IPS-11a (cell line): ENCODE results near the gene LSAMP.
A peak's percentile ranks its signal among the peaks of the same experiment; 100 is the strongest.

Experiments
- H3K4me3 ChIP-seq: one replicate; pipeline ENCODE4 v1.5.1; 2013; ENCODE audit warnings: low read depth, low read length, control low read depth

The LSAMP gene

DNA sequence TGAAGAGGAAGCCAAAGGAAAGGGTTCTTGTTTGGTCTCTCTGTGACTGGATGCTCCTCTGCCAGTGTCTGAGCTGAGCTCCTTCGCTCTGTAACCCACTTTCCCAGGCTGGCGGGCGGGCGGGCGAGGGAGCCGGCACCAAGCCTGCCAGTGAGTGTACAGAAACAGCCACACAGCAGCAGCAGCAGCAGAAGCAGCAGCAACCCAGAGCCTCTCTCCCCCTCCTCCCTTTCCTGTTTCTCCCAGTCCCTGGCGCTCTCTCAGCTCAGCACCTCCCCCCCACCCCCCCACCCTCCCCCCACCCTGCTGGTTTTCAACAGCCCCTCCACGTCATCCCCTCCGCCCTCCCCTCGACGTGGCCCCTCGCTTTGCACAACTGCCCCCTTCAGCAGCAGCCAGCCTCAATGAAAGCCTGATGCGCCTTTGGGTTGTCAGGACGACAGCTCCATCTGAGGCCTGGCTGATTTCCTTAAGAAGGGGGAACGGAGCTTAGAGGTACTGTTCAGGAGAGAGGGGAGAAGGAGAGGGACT, at the start of gene LSAMP:
TSS of gene LSAMP (minus strand) at position 177 of the 531 bp plus-strand sequence.
- H3K4me3 ChIP-seq = peak within 1 kb of the TSS; percentile 73

DNA sequence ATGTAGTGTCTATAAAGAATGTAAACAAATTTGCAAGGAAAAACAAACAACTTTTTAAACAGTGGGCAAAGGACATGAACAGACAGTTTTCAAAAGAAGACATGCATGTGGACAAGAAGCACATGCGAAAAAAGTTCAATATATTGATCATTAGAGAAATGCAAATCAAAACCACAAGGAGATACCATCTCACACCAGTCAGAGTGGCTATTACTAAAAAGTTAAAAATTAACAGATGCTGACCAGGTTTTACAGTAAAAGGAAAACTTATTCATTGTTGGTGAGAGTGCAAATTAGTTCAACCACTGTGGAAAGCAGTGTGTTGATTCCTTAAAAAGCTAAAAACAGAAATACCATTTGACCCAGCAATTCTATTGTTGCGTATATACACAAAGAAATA, 47.1 kb upstream of the LSAMP start:
- no peak overlapping the region for H3K4me3 ChIP-seq

- no peak overlapping the region for H3K4me3 ChIP-seq
Measured at GRCh38 chr3:116483135-116483534, 37.8 kb upstream of the LSAMP start.

- no peak overlapping the region for H3K4me3 ChIP-seq
Measured at GRCh38 chr3:116476691-116477090, 31.4 kb upstream of the LSAMP start.

GRCh38 chr3:116474801-116475200, 29.5 kb upstream of the LSAMP start:
- no peak overlapping the region for H3K4me3 ChIP-seq

- H3K4me3 ChIP-seq = no peak overlapping the region
Measured at GRCh38 chr3:116474032-116474780, 28.9 kb upstream of the LSAMP start.

DNA sequence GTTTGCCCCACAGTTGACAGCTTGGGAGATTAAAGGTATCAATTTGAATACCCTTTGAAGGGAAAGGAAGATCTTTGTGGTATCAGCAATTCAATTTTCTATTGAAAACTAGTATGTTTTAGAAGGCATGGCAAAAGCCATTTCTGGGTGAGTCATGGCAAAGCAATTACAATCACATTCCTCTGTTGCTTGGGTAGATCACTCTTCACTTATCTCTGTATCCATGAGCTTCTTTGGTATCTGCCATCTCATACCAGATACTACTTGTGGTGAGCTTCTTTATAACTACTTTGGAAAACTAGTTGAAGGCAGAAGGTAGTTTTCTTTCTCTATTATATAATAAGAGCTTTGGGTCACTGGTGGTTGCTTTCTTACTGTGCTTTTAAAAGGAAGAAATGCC, 28.3 kb upstream of the LSAMP start:
- H3K4me3 ChIP-seq = no peak overlapping the region

GRCh38 chr3:116470605-116471197, 25.4 kb upstream of the LSAMP start:
- no peak overlapping the region for H3K4me3 ChIP-seq

GRCh38 chr3:116469546-116469945, 24.3 kb upstream of the LSAMP start:
- no peak overlapping the region for H3K4me3 ChIP-seq

- H3K4me3 ChIP-seq = no peak overlapping the region
Measured at GRCh38 chr3:116464276-116464798, 19.1 kb upstream of the LSAMP start.

GRCh38 chr3:116453666-116454346, 8.5 kb upstream of the LSAMP start:
- no peak overlapping the region for H3K4me3 ChIP-seq

- no peak overlapping the region for H3K4me3 ChIP-seq
Measured at GRCh38 chr3:116449546-116450350, 4.5 kb upstream of the LSAMP start.

DNA sequence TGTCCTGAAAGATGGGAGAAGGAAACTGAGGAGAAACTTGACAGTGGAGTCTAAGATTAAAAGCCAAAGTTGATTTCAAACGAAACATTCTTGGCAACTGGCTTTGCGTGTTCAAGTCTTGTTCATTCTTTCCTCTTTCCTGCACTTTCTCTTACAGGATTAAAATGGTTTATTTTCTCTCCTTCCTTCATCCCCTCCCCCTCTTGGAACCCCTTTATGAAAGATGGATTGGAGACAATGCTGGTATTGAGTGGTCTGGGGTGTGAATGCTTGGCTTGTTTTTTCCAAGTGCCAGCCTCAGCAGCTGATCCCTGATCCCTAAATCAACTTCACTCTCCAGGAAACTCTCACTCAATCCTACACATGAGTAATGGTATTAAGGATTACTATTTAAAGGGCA, 703 bp upstream of the LSAMP start:
- no peak overlapping the region for H3K4me3 ChIP-seq

- H3K4me3 ChIP-seq = peak overlapping the region; percentile 73
Measured at GRCh38 chr3:116444819-116445310, 422 bp downstream of the LSAMP start.

DNA sequence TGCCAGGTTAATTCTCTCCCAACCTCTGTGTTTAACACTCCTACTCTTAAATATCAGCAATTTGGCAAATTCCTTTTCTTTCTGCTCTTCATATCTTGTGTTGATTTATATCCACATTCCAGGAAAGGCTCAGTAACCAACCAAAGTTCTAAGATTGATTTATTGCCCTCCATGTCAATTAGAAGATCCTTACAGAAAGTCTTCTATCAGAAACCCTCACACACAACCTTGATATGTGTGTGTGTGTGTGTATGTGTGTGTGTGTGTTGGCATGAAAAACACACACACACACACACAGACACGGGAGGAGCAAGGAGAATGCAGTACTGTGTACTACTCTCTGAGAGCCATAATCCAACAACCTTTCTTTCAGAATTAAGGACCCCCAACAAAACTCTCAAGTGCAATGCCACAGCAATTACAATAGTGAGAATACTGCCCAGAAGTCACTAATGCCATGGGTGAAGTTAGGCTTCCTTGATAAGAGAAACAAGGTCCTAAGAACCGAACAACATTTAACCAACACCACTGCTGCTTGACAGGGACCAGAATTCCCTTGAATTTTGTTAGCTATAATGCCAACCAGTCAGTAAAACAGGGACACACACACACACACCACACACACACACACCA, 1.1 kb downstream of the LSAMP start:
- peak overlapping the region; percentile 73 for H3K4me3 ChIP-seq

DNA sequence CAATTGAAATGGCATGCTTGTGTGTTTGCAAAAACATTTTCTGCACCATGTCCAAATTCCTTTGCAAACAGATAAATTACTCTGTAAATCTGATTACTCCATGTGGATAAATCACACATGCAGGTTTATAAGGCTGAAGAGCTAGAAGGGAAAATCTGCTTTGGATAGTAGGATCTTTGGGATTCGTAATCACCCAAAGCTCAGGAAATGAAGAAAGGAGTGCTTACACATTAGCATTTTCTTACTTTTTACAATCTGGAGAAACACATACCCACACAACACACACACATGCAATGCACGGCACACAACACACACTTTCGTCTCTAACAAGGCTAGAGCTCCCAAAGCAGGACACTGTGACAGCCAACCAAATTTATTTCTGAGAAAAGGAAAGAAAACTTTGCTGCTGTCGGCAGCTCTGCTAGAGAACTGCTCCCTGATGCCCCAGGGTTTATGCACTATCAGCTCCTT, 2.1 kb downstream of the LSAMP start:
- H3K4me3 ChIP-seq = no peak overlapping the region

- no peak overlapping the region for H3K4me3 ChIP-seq
Measured at GRCh38 chr3:116442331-116443021, 2.8 kb downstream of the LSAMP start.

GRCh38 chr3:116441652-116442051, 3.6 kb downstream of the LSAMP start:
- H3K4me3 ChIP-seq = no peak overlapping the region

GRCh38 chr3:116440196-116440595, 5.1 kb downstream of the LSAMP start:
- H3K4me3 ChIP-seq = no peak overlapping the region
